NCI-H446 (cell line): Measurements from ENCODE around the gene LPA.
"Not testable (repeated sequence)": the region's sequence is repeated elsewhere in the genome, so short reads cannot be mapped to it uniquely, and the experiment has no call there.

Experiments
- DNase-seq, 2 experiments: peaks; one replicate each; lab custom pipeline; 2025; lab: John Stamatoyannopoulos, UW

LPA gene

GRCh38 chr6:160667639-160668481 lies 3.8 kb upstream of the LPA start:
- no peak for DNase-seq

DNA sequence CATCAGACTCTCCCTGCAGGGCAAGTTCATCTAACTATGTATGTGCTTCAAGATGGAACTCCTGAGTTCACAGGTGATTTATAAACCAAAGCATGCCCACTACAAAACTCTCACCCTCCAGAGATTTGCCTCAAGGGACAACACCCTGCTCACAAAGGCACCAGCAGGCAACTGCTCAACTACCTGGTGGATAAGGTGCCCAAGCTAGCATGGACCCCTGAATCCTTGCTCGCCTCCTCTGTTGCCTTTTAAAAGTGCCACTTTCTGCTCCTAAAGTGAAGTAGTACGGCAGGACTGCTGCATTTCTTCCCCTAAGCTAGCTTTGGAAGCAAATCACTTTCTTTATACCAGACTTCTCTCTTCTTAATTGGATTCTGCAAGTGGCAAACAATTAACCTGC lies 1.2 kb downstream of the LPA start:
- DNase-seq, result no peak

GRCh38 chr6:160662429-160662828 lies 1.6 kb downstream of the LPA start:
- no peak for DNase-seq

DNA sequence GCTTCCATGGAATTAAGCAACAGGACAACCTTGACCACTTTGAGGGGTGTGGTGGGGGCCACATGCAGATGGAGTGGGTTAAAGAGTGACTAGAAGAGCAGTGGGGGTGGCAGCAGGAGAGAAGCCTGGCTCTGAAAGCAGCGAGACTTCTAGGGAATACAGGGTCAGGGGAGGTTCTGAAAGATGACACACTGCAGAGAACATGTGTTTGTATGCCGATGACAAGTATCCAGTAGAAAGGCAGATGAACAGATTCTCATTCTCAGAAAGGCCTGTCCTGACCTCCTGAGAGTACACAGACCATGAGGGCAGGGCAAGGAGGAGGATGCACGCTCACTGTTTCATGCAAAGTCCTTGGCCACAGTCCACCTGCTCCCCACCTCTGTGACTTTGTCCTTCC lies 2.9 kb downstream of the LPA start:
- DNase-seq, result no peak

- no peak for DNase-seq
Observed at GRCh38 chr6:160659562-160659961, 4.5 kb downstream of the LPA start.

GRCh38 chr6:160634706-160635105 lies 29.4 kb downstream of the LPA start:
- no peak for DNase-seq

- DNase-seq, result no peak
Observed at GRCh38 chr6:160595838-160596832, 67.9 kb downstream of the LPA start.

DNA sequence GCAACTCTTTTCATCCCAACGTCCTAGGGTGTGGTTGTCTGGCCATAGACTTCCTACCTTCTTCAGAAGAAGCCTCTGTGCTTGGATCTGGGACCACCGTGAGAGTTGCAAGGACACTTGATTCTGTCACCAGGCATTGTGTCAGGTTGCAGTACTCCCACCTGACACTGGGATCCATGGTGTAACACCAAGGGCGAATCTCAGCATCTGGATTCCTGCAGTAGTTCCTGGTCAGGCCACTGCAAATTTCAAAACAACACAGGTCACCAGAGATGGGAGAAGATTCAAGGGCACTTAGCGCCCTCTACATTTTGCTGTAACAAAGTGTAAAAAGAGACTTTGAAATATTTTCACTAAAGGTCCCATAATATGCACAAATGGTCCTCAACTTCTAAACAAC lies 68.8 kb downstream of the LPA start:
- DNase-seq, result not testable (repeated sequence)

- no peak for DNase-seq
Observed at GRCh38 chr6:160586374-160586773, 77.7 kb downstream of the LPA start.

DNA sequence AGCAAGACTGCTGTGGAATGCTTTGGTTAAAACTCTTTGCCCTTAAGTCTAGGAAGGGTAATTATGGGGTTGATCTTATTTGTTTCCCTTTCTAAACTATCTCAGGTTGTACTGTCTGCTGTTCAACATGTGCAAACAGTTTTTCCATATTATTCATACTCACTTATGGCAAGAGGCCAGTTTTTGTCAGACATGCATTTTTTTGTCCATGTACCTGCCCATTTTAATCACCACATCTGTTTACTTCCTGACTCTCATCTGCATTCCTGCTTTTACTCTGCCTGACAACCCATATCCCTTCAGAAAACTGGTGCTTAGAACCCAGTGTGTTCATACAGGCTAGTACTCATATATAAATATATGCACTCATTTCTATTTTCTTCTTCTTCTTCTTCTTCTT lies 80.3 kb downstream of the LPA start:
- no peak for DNase-seq

- no peak for DNase-seq
Observed at GRCh38 chr6:160581406-160581805, 82.7 kb downstream of the LPA start.

- DNase-seq, result not testable (repeated sequence)
Observed at GRCh38 chr6:160578515-160578914, 85.6 kb downstream of the LPA start.

- no peak for DNase-seq
Observed at GRCh38 chr6:160573943-160574342, 90.1 kb downstream of the LPA start.

- not testable (repeated sequence) for DNase-seq
Observed at GRCh38 chr6:160571201-160571600, 92.9 kb downstream of the LPA start.

DNA sequence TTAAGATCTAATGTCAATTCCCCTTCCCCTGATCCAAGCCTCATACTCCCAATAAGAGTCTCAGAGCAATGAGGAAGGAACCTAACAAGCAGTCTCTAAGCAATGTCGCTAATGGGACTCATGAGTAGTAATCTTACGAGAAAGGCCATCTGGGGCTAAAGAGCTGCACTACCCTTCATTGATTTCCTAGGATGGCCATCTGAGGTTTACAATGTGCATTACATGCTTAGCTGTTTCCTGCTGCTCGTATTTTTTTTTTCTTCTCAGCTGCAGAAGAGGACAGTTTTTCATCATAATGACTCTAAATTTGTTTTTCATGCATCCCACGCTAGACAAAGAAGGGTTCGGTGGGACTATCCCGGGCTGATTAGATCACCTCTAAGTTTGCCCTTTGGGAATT lies 119.3 kb downstream of the LPA start:
- DNase-seq, result no peak

DNA sequence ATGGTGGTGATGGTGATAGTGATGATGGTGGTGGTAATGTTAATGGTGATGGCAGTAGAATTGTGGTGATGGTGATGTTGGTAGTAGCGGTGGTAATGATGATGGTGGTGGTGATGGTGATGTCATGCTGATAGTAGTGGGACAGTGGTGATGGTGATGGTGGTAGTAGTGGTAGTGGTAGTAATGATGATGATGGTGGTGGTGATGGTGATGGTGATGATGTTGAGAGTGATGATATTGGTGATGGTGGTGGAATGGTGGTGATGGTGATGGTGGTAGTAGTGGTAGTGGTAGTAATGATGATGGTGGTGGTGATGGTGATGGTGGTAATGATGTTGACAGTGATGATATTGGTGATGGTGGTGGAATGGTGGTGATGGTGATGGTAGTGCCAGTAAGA lies 128.8 kb downstream of the LPA start:
- DNase-seq, result no peak

DNA sequence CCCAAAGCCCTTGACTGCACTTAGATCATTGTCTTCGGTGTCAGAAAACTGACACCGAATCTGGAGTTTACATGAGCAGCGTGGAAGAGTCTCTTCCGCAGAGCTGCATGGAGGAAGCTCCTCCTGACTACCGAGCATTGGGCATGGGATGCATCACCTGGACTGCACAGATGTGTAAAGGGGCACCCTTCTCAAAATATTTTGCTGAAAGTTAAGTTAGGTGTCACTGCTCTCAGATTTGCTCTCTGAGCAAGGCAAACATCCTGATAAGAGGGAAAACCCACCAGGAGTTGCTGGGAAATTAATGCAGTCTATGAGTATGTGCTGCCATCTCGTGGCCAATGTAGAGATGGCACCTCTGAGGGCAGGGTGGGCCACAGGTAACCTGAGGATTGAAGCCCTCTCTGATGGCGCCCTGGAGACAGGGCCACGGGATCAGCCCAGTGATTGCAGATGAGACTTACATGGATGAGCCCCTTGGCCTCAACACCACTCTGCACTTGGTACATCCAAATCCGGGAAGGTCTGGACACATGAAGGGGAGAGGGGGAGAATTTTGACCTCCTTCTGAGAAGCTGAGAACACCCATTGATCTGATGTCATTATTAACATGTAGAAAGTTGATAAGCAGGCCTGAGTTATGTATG lies 129.9 kb downstream of the LPA start:
- DNase-seq, result peak; percentile 22 to 38

GRCh38 chr6:160532315-160532714 lies 131.8 kb downstream of the LPA start:
- DNase-seq, result no peak

GRCh38 chr6:160531826-160532225 lies 132.2 kb downstream of the LPA start:
- DNase-seq, result no peak

DNA sequence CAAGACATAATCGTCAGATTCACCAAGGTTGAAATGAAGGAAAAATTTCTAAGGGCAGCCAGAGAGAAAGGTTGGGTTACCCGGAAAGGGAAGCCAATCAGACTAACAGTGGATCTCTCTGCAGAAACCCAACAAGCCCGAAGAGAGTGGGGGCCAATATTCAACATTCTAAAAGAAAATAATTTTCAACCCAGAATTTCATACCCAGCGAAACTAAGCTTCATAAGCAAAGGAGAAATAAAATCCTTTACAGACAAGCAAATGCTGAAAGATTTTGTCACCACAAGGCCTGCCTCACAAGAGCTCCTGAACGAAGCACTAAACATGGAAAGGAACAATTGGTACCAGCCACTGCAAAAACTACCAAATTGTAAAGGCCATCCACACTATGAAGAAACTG lies 134.6 kb downstream of the LPA start:
- not testable (repeated sequence) for DNase-seq

DNA sequence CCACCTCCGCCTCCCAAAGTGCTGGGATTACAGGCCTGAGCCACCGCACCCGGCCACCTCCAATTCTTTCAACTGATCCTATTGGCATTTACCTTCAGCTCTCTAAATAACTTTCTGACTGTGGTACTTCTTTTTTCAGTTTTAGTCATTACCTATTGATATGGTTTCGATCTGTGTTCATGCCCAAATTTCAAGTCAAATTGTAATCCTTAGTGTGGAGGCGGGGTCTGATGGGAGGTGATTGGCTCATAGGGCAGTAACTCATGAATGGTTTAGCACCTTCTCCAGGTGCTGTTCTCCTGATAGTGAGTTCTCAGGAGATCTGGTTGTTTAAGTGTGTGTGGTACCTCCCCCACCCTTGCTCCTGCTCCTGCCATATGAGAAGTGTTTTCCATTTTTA lies 140.9 kb downstream of the LPA start:
- DNase-seq, result no peak
